RKO (cell line): ENCODE measurements around the gene CCDC169.
A peak's percentile ranks its signal among the peaks of the same experiment; 100 is the strongest.
"Not testable (repeated sequence)": the region's sequence is repeated elsewhere in the genome, so short reads cannot be mapped to it uniquely, and the experiment has no call there.

Source experiments
- DNase-seq: peaks from one replicate; pipeline ENCODE4 v3.0.0-alpha.2; 2016; ENCODE audit warnings: low spot score

Gene CCDC169

GRCh38 chr13:36313047-36313969, 15.7 kb upstream of the CCDC169 start:
- DNase-seq, result peak; percentile 39

- DNase-seq, result no peak
Observed at GRCh38 chr13:36310417-36311108, 12.9 kb upstream of the CCDC169 start.

DNA sequence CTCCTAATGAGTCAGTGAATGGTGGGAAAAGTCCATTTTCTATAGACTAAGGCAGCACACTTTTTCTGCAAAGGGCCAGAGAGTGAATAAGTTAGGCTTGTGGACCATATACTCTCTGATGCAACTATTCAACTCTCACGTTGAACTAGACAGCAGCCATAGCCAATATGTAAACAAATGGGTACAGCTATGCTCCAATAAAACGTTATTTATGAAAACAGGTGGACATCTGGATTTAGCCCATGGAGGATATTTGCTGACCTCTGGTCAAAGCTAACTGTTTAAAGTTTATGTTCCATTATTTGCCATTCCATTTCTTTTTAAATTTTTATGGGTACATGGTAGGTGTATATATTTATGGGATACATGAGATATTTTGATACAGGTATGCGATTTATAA, 4.7 kb upstream of the CCDC169 start:
- DNase-seq, result no peak

DNA sequence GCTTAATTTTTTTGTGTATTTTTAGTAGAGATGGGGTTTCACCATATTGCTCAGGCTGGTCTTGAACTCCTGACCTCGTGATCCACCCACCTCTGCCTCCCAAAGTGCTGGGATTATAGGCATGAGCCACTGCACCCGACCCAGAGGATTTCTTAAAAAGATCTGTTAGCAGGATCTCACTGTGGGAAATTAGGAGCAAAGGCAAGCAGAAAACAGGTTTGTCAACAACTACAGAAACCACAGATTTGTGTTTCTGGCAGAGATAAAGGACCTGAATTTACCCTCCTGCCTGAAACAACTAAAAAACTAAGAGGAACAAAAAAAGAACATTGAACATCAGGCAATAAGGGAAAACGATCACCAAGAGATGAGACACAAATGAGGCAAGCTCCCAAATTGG, 1.9 kb upstream of the CCDC169 start:
- not testable (repeated sequence) for DNase-seq

DNA sequence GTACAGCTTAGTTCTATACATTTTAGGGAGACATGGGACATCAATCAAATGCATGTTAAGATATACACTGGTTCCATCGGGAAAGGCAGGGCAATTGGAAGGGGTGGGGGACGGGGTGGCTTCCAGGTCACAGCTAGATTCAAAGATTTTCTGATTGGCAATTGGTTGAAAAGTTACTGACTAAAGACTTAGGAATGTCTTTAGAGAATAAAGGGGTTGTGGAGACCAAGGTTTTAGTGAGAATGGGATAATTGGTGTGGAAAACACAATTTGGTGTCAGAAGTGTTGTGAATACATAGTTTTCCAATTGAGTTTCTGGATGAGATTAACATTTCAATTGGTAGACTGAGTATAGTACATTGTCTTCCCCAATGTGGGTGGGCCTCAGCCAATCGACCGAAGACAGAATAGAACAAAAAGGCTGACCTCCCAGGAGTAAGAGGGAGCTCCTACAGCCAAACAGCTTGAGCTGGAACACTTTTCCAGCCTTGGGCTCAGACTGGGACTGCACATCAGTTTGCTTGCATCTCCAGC, 988 bp upstream of the CCDC169 start:
- no peak for DNase-seq

GRCh38 chr13:36294096-36294495, 3.5 kb downstream of the CCDC169 start:
- no peak for DNase-seq

GRCh38 chr13:36293497-36293896, 4.1 kb downstream of the CCDC169 start:
- no peak for DNase-seq

- peak; percentile 7 for DNase-seq
Observed at GRCh38 chr13:36288794-36289391, 8.7 kb downstream of the CCDC169 start.

DNA sequence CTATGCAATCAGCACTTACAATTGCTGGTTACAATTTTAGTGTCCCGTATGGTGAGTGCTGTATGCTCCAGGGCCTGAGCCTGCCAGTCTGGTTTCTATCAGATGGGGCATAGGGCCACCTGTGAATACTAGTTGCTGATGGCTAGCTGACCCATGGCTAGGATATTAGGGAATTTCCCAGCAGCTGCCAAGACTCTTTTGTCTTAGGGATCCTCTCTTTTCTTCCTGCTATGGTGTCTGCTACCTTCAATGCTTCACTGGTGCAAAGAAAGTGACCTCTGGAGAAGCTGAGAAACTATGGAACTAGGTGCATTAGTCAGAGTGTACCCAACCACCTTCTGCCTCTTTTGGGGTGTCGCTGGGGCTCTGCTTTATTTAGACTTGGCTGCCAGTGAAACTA, 11.6 kb downstream of the CCDC169 start:
- DNase-seq, result no peak

DNA sequence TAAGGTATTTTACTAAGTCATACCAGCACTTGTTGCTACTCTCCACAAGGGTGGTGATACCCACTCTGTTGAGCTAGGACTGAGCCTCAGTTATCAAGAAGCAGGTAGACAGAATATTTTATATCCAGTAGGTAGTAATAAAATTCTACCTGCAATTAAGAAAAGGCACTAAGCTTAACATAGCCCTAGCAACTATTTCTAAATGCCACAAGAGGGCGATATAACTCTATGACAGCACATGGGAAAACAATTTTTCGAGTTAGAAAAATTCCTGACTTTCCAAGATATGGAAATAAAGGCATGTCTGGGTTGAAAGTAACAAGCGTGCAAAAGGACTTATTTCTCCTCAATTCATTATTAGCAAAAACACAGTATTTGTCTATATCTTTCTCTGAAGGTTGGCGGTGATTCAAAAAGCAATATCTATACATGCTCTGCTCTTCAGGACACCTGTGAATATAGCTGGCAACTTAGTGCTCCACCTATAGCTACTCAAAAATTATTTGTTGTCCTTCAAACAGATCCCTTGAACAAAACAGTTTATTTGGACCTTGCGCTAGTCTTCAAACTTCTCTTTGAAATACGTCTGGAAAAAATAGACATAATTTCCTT, 14.7 kb downstream of the CCDC169 start:
- DNase-seq, result peak; percentile 61

DNA sequence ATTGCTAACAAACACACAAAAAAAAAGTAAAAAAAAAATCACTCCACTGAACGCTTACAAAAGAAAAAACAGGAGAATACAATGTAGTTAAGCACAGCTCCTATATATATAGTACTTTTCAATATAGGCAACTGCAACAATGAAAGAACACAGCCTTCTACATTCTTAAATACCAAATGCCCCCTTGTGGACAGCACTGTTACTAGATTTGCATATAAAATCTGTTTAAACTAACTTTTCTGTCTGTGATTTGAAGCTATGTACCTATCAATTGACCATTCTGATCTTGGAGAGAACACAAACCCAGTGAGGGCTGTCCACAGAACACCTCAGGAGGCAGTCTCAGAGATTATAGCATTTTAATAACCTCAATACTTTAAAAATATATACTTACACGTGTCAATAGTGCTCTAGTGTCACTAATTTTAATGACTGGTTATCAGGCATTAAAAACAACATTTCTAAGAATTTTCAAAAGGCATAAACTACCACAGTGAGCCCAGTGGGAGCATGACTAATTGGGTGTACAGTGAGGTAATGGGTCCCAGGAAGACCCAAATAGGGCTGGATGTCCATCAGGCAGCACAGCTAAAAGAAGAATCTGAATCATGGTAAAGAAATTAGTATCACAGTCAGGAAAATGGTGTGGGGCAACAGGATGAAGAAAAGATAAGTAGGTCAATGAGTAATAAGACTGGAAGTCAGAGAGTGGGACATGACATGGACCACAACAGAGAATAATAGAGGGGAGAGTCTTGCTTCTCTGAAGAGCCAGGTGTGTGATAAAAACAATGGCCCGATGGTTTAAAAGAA, 22.2 kb downstream of the CCDC169 start:
- peak; percentile 81 for DNase-seq

- DNase-seq, result no peak
Observed at GRCh38 chr13:36273431-36273830, 24.2 kb downstream of the CCDC169 start.

- DNase-seq, result no peak
Observed at GRCh38 chr13:36261976-36262375, 35.6 kb downstream of the CCDC169 start.

DNA sequence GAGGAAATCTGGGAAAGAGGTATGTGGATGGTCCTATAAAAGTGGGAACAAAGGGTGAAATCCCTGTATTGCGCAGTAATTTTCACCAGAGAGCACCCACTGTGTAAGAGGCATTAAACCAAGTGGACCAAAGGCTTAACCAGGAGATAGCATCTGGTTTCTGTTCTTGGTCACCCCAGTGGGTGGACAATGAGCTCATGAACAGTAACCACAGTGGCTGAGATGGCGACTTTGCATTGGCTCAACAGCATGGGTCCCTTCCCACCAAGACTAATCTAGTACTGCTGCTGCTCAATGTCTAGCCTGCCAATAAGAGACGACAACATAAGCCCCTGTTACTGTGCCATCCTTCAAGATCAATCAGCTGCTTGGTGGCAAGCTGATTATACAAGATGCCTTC, 36.6 kb downstream of the CCDC169 start:
- no peak for DNase-seq

DNA sequence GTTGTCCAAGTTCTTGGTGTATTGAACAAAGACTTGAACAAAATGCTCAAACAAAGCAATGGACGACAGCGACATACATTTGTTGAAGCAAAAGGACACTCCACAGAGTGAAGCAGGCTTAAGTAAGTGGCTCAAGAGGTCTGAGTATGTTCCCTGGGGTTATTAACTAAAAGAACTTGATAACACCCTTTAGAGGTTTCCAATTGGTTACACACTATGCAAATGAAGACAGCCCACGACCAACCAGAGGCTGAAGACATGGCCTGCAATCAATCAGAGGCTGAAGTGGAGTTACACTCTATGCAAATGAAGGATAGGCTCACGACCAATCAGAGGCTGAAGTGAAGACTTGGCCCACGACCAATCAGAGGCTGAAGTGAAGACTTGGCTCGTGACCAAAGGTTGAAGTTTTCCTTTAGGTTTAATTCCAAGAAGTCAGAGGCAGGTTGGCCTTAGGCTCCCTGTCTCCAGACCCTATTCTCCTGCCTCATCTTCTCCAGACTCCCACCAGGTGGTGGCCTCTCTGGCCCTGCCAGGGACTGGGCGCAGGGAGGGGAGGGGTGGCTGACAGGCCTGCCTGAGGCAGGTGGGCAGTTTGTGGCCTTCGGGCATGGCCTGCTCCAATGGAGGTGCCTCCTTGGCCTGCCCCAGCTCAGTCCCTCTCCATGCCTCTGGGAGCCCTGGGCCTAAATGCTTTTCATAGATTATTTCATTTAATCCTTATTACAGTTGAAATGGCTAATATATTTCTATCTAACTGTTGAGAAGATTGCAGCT, 38.1 kb downstream of the CCDC169 start:
- no peak for DNase-seq

GRCh38 chr13:36258831-36259230, 38.8 kb downstream of the CCDC169 start:
- DNase-seq, result no peak

GRCh38 chr13:36251526-36251925, 46.1 kb downstream of the CCDC169 start:
- no peak for DNase-seq

GRCh38 chr13:36251017-36251416, 46.6 kb downstream of the CCDC169 start:
- no peak for DNase-seq

DNA sequence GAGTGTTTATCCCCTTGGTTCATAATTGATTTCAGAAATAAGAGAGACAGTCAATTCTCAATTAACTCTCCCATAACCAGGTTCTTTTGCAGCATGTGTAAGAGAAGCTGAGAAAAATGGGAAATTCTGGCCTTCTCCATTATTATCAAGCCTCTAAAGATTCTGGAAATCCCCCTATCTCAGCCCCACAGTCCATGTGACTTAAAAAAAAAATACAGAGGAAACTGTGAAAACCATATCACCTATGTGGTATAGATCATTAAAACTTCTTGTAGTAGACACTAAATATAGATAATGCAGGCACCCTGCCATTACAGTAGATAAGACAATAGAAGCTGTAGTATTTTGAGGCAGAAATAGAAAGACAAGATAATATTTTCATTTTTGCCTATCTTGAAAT, 48.9 kb downstream of the CCDC169 start:
- no peak for DNase-seq

DNA sequence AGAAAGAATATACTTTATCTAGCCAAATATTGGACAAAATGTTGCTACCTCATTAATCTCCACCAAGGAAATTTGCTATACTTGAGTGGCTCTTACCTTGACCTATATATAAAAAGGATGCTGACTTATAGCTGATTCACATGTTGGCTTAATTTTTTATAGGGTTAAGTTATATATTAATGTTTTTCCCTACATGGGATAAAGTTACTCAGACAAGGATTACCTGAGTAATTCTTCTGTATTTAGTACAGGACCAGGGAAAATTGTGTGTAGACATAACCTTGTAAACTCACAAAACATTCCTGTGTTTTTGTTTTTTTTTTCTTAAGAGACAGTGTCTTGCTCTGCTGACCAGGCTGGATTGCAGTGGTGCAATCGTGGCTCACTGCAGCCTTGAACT, 52.6 kb downstream of the CCDC169 start:
- DNase-seq, result no peak

DNA sequence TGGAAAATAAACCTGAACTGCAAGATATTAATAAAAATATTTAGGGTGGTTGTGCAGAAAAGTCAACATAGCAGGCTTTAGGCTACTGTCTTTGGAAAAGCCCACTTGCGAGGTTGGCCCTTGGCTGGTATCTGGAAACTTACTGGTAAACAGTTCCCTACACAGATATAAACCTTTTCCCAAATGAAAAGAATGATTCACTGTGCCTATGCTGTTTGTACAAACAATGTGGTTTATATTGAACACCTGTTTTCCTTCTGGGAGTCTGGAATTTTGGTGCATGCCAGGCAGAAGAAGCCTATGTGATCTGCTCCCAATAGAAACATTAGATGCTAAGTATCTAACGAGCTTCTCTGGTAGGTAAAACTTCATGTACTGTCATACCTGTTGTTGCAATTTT, 53.5 kb downstream of the CCDC169 start:
- DNase-seq, result no peak
